GM10266 (cell line): ENCODE data around the gene SNRNP70.
A peak's percentile ranks its signal among the peaks of the same experiment; 100 is the strongest.
"Not testable (repeated sequence)": the region's sequence is repeated elsewhere in the genome, so short reads cannot be mapped to it uniquely, and the experiment has no call there.

Experiments used
- DNase-seq: peaks from one replicate; pipeline ENCODE4 v3.0.0; 2012; ENCODE audit errors: extremely low spot score
- CTCF ChIP-seq: IDR thresholded peaks from 2 replicates; pipeline ENCODE4 v1.5.1; 2012; ENCODE audit warnings: mild to moderate bottlenecking, low read depth; ENCODE audit not compliant: control insufficient read depth, insufficient read depth; ENCODE audit errors: missing control alignments

The SNRNP70 gene

GRCh38 chr19:49085020-49085867, at the start of gene SNRNP70:
Gene SNRNP70 (plus strand): TSS chr19:49085451. CDS start chr19:49086415, 964 bp downstream.
- DNase-seq, result peak; percentile 99
- no peak for TF ChIP-seq CTCF

GRCh38 chr19:49036815-49037214, 48.4 kb upstream of the SNRNP70 start, which contains the start of gene CGB1:
Gene CGB1 (minus strand): TSS chr19:49036895. CDS start chr19:49036711, 184 bp downstream.
- DNase-seq, result peak; percentile 30
- peak; percentile 49 for TF ChIP-seq CTCF

GRCh38 chr19:49038111-49038510, 47.1 kb upstream of the SNRNP70 start:
- not testable (repeated sequence) for DNase-seq

GRCh38 chr19:49038557-49039276, 46.5 kb upstream of the SNRNP70 start:
- DNase-seq, result not testable (repeated sequence)

GRCh38 chr19:49039736-49040135, 45.5 kb upstream of the SNRNP70 start:
- DNase-seq, result not testable (repeated sequence)

- no peak for DNase-seq
- TF ChIP-seq CTCF, result no peak
Measured at GRCh38 chr19:49042177-49042576, 43.1 kb upstream of the SNRNP70 start.

GRCh38 chr19:49042666-49043065, 42.6 kb upstream of the SNRNP70 start:
- not testable (repeated sequence) for DNase-seq

- DNase-seq, result not testable (repeated sequence)
Measured at GRCh38 chr19:49043548-49043947, 41.7 kb upstream of the SNRNP70 start, which contains the start of gene CGB5. Gene CGB5 (plus strand): TSS chr19:49043848. CDS start chr19:49044210, 362 bp downstream.

GRCh38 chr19:49049011-49049410, 36.2 kb upstream of the SNRNP70 start, which contains the start of gene CGB8:
Gene CGB8 (minus strand): TSS chr19:49049111. CDS start chr19:49048739, 372 bp downstream.
- DNase-seq, result not testable (repeated sequence)

- DNase-seq, result not testable (repeated sequence)
Measured at GRCh38 chr19:49049834-49050233, 35.4 kb upstream of the SNRNP70 start.

GRCh38 chr19:49050376-49051033, 34.7 kb upstream of the SNRNP70 start:
- DNase-seq, result not testable (repeated sequence)
